Smooth muscle cell (in vitro differentiated cells): ENCODE measurements around the gene ANKRD40. TPM values are rescaled to one million over a fixed set of nuclear protein-coding genes. Genes with fewer than 3 reads are reported as not detected.
"Not testable (repeated sequence)": the region's sequence is repeated elsewhere in the genome, so short reads cannot be mapped to it uniquely, and the experiment has no call there.

Experiments used
- DNase-seq: peaks from one replicate; lab custom pipeline; 2025; ENCODE audit not compliant: unreplicated experiment; lab: John Stamatoyannopoulos, UW
- H2AFZ ChIP-seq: fragments of 200-600 bp; sonication (generic); 2 replicates; pipeline ENCODE4 v1.6.0; 2016; ENCODE audit warnings: antibody characterized with exemption, low read depth, mild to moderate bottlenecking
- H3F3A ChIP-seq: fragments of 200-600 bp; sonication (generic); 2 replicates; pipeline ENCODE4 v1.6.0; 2017; ENCODE audit warnings: antibody characterized with exemption, low read depth
- H3K27ac ChIP-seq: fragments of 200-600 bp; sonication (generic); 2 replicates; pipeline ENCODE4 v1.5.1; 2016; ENCODE audit warnings: low read depth, mild to moderate bottlenecking
- H3K27me3 ChIP-seq: fragments of 200-600 bp; sonication (generic); 2 replicates; pipeline ENCODE4 v1.6.1; 2016; ENCODE audit warnings: low read depth, mild to moderate bottlenecking
- H3K36me3 ChIP-seq: fragments of 200-600 bp; sonication (generic); 2 replicates; pipeline ENCODE4 v1.5.1; 2016; ENCODE audit warnings: low read depth
- H3K4me1 ChIP-seq: fragments of 200-600 bp; sonication (generic); 2 replicates; pipeline ENCODE4 v1.5.1; 2016; ENCODE audit warnings: low read depth
- H3K4me2 ChIP-seq: fragments of 200-600 bp; sonication (generic); 2 replicates; pipeline ENCODE4 v1.6.0; 2016; ENCODE audit warnings: mild to moderate bottlenecking
- H3K4me3 ChIP-seq: fragments of 200-600 bp; sonication (generic); 2 replicates; pipeline ENCODE4 v1.5.1; 2016; ENCODE audit warnings: mild to moderate bottlenecking
- H3K79me2 ChIP-seq: fragments of 200-600 bp; sonication (generic); 2 replicates; pipeline ENCODE4 v1.6.0; 2016; ENCODE audit warnings: low read depth, mild to moderate bottlenecking
- H3K9ac ChIP-seq: fragments of 200-600 bp; sonication (generic); 2 replicates; pipeline ENCODE4 v1.6.0; 2016; ENCODE audit warnings: low read depth
- H3K9me3 ChIP-seq: fragments of 200-600 bp; sonication (generic); replicated peaks from 2 replicates; pipeline ENCODE4 v1.5.1; 2016; ENCODE audit warnings: low read depth
- H4K20me1 ChIP-seq: fragments of 200-600 bp; sonication (generic); 2 replicates; pipeline ENCODE4 v1.6.0; 2016; ENCODE audit warnings: low read depth
- WGBS: methylation state at CpG from one replicate; pipeline ENCODE4 v1.1.7; 2016; ENCODE audit warnings: low lambda C conversion rate; 5-methylcytosine and 5-hydroxymethylcytosine counted together
- polyA plus RNA-seq: library from polyadenylated mRNA; unstranded; fragments of >200 nt; fragmentation: Nextera tagmentation; extraction: Ambion mirVana; gene quantifications from 2 replicates; pipeline ENCODE4 v1.2.1, GENCODE V29; 2016
- total RNA-seq: library from RNA; depleted of rRNA; stranded (reverse); fragments of >200 nt; gene quantifications from 2 replicates; pipeline ENCODE4 v1.2.3, GENCODE V29; 2014
- TF ChIP-seq, protein P1 (sequence below): fragments of 200-600 bp; sonication (generic); IDR thresholded peaks from 2 replicates; pipeline ENCODE4 v1.5.1; 2017; ENCODE audit warnings: borderline replicate concordance, mild to moderate bottlenecking, antibody characterized with exemption; ENCODE audit not compliant: insufficient read depth, poor library complexity, severe bottlenecking

ANKRD40 gene
- total and polyA plus RNA-seq, 2 experiments from 2014 or later: 10.1 to 17.6 TPM

DNA sequence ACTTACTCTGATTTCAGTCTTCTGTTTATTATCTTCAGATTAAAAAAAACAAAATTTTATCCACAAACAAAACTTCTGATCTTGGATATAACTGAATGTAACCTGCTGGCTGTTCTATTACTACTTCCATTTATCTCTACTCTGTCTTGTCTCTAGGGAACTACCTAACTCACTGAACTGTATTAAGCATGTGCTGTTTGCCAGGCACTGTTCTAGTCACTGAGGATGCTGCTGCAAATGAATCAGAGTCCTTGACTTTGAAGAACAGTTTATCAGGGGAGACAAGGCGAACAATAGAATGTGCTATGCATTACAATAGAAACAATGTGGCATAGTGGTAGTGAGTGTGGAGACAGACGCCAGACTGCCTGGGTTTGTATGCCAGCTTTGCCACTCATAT lies 2.3 kb upstream of the ANKRD40 start:
- no peak overlapping the region for H2AFZ ChIP-seq
- no peak for DNase-seq
- no peaks in the 10 kb centered on the region for H4K20me1 ChIP-seq
- no peaks in the 10 kb centered on the region for H3F3A ChIP-seq
- no peak overlapping the region for H3K4me3 ChIP-seq
- H3K27me3 ChIP-seq: no peaks in the 10 kb centered on the region
- WGBS: 76% methylated on average over 2 of the region's 2 CpGs
- peak overlapping the region; percentile 91 for H3K27ac ChIP-seq
- H3K36me3 ChIP-seq: no peaks in the 10 kb centered on the region
- H3K4me2 ChIP-seq: no peak overlapping the region
- peaks cover 28% of the 10 kb centered on the region for H3K79me2 ChIP-seq
- H3K9ac ChIP-seq: no peak overlapping the region
- H3K4me1 ChIP-seq: peaks cover 14% of the 10 kb centered on the region
- TF ChIP-seq, protein P1, sequence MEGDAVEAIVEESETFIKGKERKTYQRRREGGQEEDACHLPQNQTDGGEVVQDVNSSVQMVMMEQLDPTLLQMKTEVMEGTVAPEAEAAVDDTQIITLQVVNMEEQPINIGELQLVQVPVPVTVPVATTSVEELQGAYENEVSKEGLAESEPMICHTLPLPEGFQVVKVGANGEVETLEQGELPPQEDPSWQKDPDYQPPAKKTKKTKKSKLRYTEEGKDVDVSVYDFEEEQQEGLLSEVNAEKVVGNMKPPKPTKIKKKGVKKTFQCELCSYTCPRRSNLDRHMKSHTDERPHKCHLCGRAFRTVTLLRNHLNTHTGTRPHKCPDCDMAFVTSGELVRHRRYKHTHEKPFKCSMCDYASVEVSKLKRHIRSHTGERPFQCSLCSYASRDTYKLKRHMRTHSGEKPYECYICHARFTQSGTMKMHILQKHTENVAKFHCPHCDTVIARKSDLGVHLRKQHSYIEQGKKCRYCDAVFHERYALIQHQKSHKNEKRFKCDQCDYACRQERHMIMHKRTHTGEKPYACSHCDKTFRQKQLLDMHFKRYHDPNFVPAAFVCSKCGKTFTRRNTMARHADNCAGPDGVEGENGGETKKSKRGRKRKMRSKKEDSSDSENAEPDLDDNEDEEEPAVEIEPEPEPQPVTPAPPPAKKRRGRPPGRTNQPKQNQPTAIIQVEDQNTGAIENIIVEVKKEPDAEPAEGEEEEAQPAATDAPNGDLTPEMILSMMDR: no peak
- H3K9me3 ChIP-seq: no peaks in the 10 kb centered on the region

GRCh38 chr17:50709053-50709452 lies 1.3 kb upstream of the ANKRD40 start:
- WGBS: 92% methylated on average over 4 of the region's 4 CpGs
- Histone ChIP-seq H3K79me2 (peaks cover 35% of the 10 kb centered on the region), H3K4me2 (peak overlapping the region; percentile 86), H3K4me3 (peak overlapping the region; percentile 56), H3K9ac (peak overlapping the region; percentile 77), H3K27ac (peak overlapping the region; percentile 91), H3K4me1 (peaks cover 14% of the 10 kb centered on the region)
- not testable (repeated sequence) for DNase-seq, H4K20me1 ChIP-seq, H3K27me3 ChIP-seq, H3K36me3 ChIP-seq, H3F3A ChIP-seq, H2AFZ ChIP-seq, H3K9me3 ChIP-seq

GRCh38 chr17:50708050-50709000 lies 611 bp upstream of the ANKRD40 start:
- Histone ChIP-seq H3K36me3 (no peaks in the 10 kb centered on the region), H3K27me3 (no peaks in the 10 kb centered on the region), H3F3A (no peaks in the 10 kb centered on the region), H3K9ac (peak overlapping the region; percentile 77), H3K27ac (peak overlapping the region; percentile 91), H3K4me1 (peaks cover 14% of the 10 kb centered on the region), H3K9me3 (no peaks in the 10 kb centered on the region), H3K4me3 (peak overlapping the region; percentile 56), H3K4me2 (peak overlapping the region; percentile 86), H4K20me1 (peaks cover under 1% of the 10 kb centered on the region), H2AFZ (peak overlapping the region; percentile 73), H3K79me2 (peaks cover 36% of the 10 kb centered on the region)
- TF ChIP-seq, protein P1: no peak
- no peak for DNase-seq
- WGBS: 29% methylated on average over 6 of the region's 6 CpGs

- H3K4me3 ChIP-seq: no peak overlapping the region
- DNase-seq: no peak
- H3K4me2 ChIP-seq: no peak overlapping the region
- H3K27ac ChIP-seq: no peak overlapping the region
- H3F3A ChIP-seq: peaks cover 3% of the 10 kb centered on the region
- no peaks in the 10 kb centered on the region for H3K27me3 ChIP-seq
- no peak overlapping the region for H3K9ac ChIP-seq
- H3K9me3 ChIP-seq: no peaks in the 10 kb centered on the region
- peaks cover 28% of the 10 kb centered on the region for H4K20me1 ChIP-seq
- TF ChIP-seq, protein P1: no peak
- H2AFZ ChIP-seq: no peak overlapping the region
- H3K36me3 ChIP-seq: peaks cover 3% of the 10 kb centered on the region
- 95% methylated on average over 3 of the region's 3 CpGs for WGBS
- H3K4me1 ChIP-seq: peaks cover 4% of the 10 kb centered on the region
- H3K79me2 ChIP-seq: peaks cover 52% of the 10 kb centered on the region
Measured at GRCh38 chr17:50703162-50703561, 4.6 kb downstream of the ANKRD40 start.
